K562 (cell line): ENCODE data around the gene ITSN2. TPM values are rescaled to one million over a fixed set of nuclear protein-coding genes. Genes with fewer than 3 reads are reported as not detected.

Source experiments
- ATAC-seq: fragments of 200-7000 bp; cut with Tn5 transposase; 3 replicates; pipeline ENCODE4 v1.9.1; 2020; ENCODE audit warnings: moderate library complexity
- BruUV-seq: library from RNA; stranded (reverse); fragments of 400-500 nt; replicated peaks from 2 replicates; lab custom pipeline; 2021; lab: Mats Ljungman, UMichigan
- CTCF ChIA-PET: fragments of 300-600 bp; formaldehyde crosslinking; extraction: SDS; loops from one replicate; lab custom pipeline; 2021; ENCODE audit warnings: low intra/inter-chr PET ratio; lab: Yijun Ruan, JAX
- POLR2A ChIA-PET: fragments of 300-600, 350-650 bp; sonication (Branson Sonifier 250); formaldehyde crosslinking; extraction: SDS; loops from one replicate; lab custom pipeline; 2021; ENCODE audit warnings: antibody characterized with exemption, inconsistent platforms; lab: Yijun Ruan, JAX
- DNase-seq, 4 experiments: peaks; one replicate each; pipeline versions ENCODE4 v3.0.0 to v3.0.0-alpha.2; 2011 to 2018; ENCODE audit warnings: low spot score in 3 of 4, mixed read lengths in 3 of 4; ENCODE audit errors: extremely low read depth in 1 of 4
- FAIRE-seq: peaks from 2 replicates; lab custom pipeline; 2011; peaks lifted over from hg19 to GRCh38; lab: Jason Lieb, UNC
- H2AFZ ChIP-seq: 2 replicates; pipeline ENCODE4 v1.6.0; 2011; ENCODE audit warnings: low read depth, low read length, control low read depth, inconsistent platforms
- H3K27ac ChIP-seq: fragments of 200-600 bp; 3 replicates; pipeline ENCODE4 v1.8.0; 2011; ENCODE audit warnings: low read depth, mild to moderate bottlenecking, control low read depth, inconsistent platforms, low read length, moderate library complexity, mixed read lengths; ENCODE audit errors: extremely low read depth
- H3K27me3 ChIP-seq, 2 experiments: fragments of 300-600 bp in 1 of 2; 2 replicates in 1 of 2; 3 replicates in 1 of 2; pipeline versions ENCODE4 v1.6.0 to v1.8.0; 2011; ENCODE audit warnings: inconsistent platforms in 2 of 2, low read length in 2 of 2, mild to moderate bottlenecking in 1 of 2, mixed read lengths in 1 of 2, moderate library complexity in 1 of 2; ENCODE audit not compliant: control insufficient read depth in 2 of 2, insufficient read depth in 2 of 2
- H3K36me3 ChIP-seq: fragments of 300-600 bp; 3 replicates; pipeline ENCODE4 v1.8.0; 2011; ENCODE audit warnings: mild to moderate bottlenecking, low read length, inconsistent platforms; ENCODE audit not compliant: control insufficient read depth, insufficient read depth
- H3K4me1 ChIP-seq, 2 experiments: fragments of 200-600 bp in 1 of 2; replicated peaks in 1 of 2; 2 replicates in 1 of 2; 3 replicates in 1 of 2; pipeline versions ENCODE4 v1.5.1 to v1.8.0; 2011; ENCODE audit warnings: inconsistent platforms in 2 of 2, low read length in 2 of 2, mild to moderate bottlenecking in 1 of 2, mixed read lengths in 1 of 2, moderate library complexity in 1 of 2; ENCODE audit not compliant: control insufficient read depth in 2 of 2, insufficient read depth in 2 of 2
- H3K4me2 ChIP-seq: 2 replicates; pipeline ENCODE4 v1.6.1; 2011; ENCODE audit warnings: low read length, control low read depth, inconsistent platforms, mixed read lengths; ENCODE audit not compliant: insufficient read depth
- H3K4me3 ChIP-seq: fragments of 200-600 bp; sonication (generic), shearing (Covaris generic); 2 replicates; pipeline ENCODE4 v1.5.1; 2016; ENCODE audit warnings: control low read depth, inconsistent platforms
- H3K79me2 ChIP-seq: fragments of 200-600 bp; 3 replicates; pipeline ENCODE4 v1.8.0; 2011; ENCODE audit warnings: low read length, inconsistent platforms; ENCODE audit not compliant: control insufficient read depth, insufficient read depth
- H3K9ac ChIP-seq, 2 experiments: 2 replicates each; pipeline versions ENCODE4 v1.6.0 to v1.6.1; 2011; ENCODE audit warnings: low read depth in 2 of 2, low read length in 2 of 2, control low read depth in 1 of 2, inconsistent platforms in 1 of 2, mild to moderate bottlenecking in 1 of 2, mixed read lengths in 1 of 2; ENCODE audit not compliant: insufficient read depth in 1 of 2
- H3K9me1 ChIP-seq: one replicate; pipeline ENCODE4 v1.6.0; 2011; ENCODE audit warnings: inconsistent platforms, mild to moderate bottlenecking, low read length, moderate library complexity; ENCODE audit not compliant: control insufficient read depth, insufficient read depth
- H3K9me3 ChIP-seq: replicated peaks from 2 replicates; pipeline ENCODE4 v1.5.1; 2011; ENCODE audit warnings: low read depth, low read length, inconsistent platforms; ENCODE audit not compliant: control insufficient read depth, insufficient read depth
- H4K20me1 ChIP-seq: replicated peaks from 2 replicates; pipeline ENCODE4 v1.6.1; 2011; ENCODE audit warnings: low read length, inconsistent platforms, mixed read lengths; ENCODE audit not compliant: control insufficient read depth, insufficient read depth
- ATF2 ChIP-seq: sonication (generic); formaldehyde crosslinking; IDR thresholded peaks from 2 replicates; pipeline ENCODE4 v1.8.1; 2022; ENCODE audit warnings: missing genetic modification reagents
- CBX3 ChIP-seq, 2 experiments: IDR thresholded peaks; 1 replicate in 1 of 2; 2 replicates in 1 of 2; pipeline ENCODE4 v1.6.1; 2012; ENCODE audit warnings: inconsistent platforms in 2 of 2, low read length in 2 of 2, borderline replicate concordance in 1 of 2, control low read depth in 1 of 2
- CCNT2 ChIP-seq: IDR thresholded peaks from 2 replicates; pipeline ENCODE4 v1.6.1; 2011; ENCODE audit warnings: borderline replicate concordance, low read depth, mild to moderate bottlenecking, moderate library complexity, mixed read lengths, low read length; ENCODE audit not compliant: insufficient read length; ENCODE audit errors: extremely low read depth
- DNMT1 ChIP-seq: fragments of 450-650 bp; IDR thresholded peaks from 2 replicates; pipeline ENCODE4 v1.6.1; 2016; ENCODE audit warnings: antibody characterized with exemption, mild to moderate bottlenecking
- LARP7 ChIP-seq: fragments of 450-650 bp; IDR thresholded peaks from 2 replicates; pipeline ENCODE4 v1.6.1; 2016
- MLX ChIP-seq, 2 experiments: fragments of 450-650 bp in 1 of 2; sonication (generic) in 1 of 2; formaldehyde crosslinking; conservative IDR thresholded peaks; 2 replicates each; pipeline versions ENCODE4 v1.4.0 to v1.8.1; 2020 to 2022; ENCODE audit warnings: mild to moderate bottlenecking in 1 of 2, missing genetic modification reagents in 1 of 2
- POLR2A ChIP-seq: fragments of 450-650 bp; conservative IDR thresholded peaks from 2 replicates; pipeline ENCODE4 v1.6.1; 2016
- PTTG1 ChIP-seq: fragments of 450-650 bp; IDR thresholded peaks from 2 replicates; pipeline ENCODE4 v1.6.1; 2016; ENCODE audit warnings: low read depth, mild to moderate bottlenecking, missing genetic modification characterization, missing compliant biosample characterization
- SAP30 ChIP-seq: fragments of 200-600 bp; sonication (generic); IDR thresholded peaks from 2 replicates; pipeline ENCODE4 v1.6.1; 2012; ENCODE audit warnings: borderline replicate concordance, low read depth, mild to moderate bottlenecking, moderate library complexity, low read length, control low read depth, inconsistent platforms; ENCODE audit not compliant: insufficient read depth, poor library complexity, severe bottlenecking
- SP1 ChIP-seq: sonication (generic); formaldehyde crosslinking; IDR thresholded peaks from 2 replicates; pipeline ENCODE4 v1.8.1; 2022; ENCODE audit warnings: mild to moderate bottlenecking, missing genetic modification reagents
- TFE3 ChIP-seq: fragments of 450-650 bp; formaldehyde crosslinking; IDR thresholded peaks from 2 replicates; pipeline ENCODE4 v1.4.0; 2020; ENCODE audit warnings: mild to moderate bottlenecking, mixed read lengths
- TGIF2 ChIP-seq: sonication (generic); formaldehyde crosslinking; IDR thresholded peaks from 2 replicates; pipeline ENCODE4 v1.8.1; 2022; ENCODE audit warnings: mild to moderate bottlenecking, missing genetic modification reagents, moderate library complexity
- ZC3H8 ChIP-seq: fragments of 450-650 bp; IDR thresholded peaks from 2 replicates; pipeline ENCODE4 v1.6.1; 2017
- ZNF184 ChIP-seq: sonication (generic); formaldehyde crosslinking; IDR thresholded peaks from 2 replicates; pipeline ENCODE4 v1.5.0; 2020; ENCODE audit warnings: missing genetic modification reagents
- ZNF316 ChIP-seq: fragments of 450-650 bp; IDR thresholded peaks from 2 replicates; pipeline ENCODE4 v1.6.1; 2016
- ZNF830 ChIP-seq: fragments of 250-450 bp; sonication (Bioruptor Pico); IDR thresholded peaks from 2 replicates; pipeline ENCODE4 v1.5.0; 2021; ENCODE audit warnings: mild to moderate bottlenecking
- WGBS: fragments of 100-300 bp; shearing (Covaris generic); methylation state at CpG from one replicate; pipeline ENCODE4 v1.1.6; 2016; ENCODE audit warnings: low coverage, mixed read lengths; ENCODE audit not compliant: insufficient coverage; ENCODE audit errors: missing lambda C conversion rate; 5-methylcytosine and 5-hydroxymethylcytosine counted together
- in situ Hi-C: fragments of 300-500 bp; cut with MboI; formaldehyde crosslinking; loops from 4 replicates; pipeline ENCODE4 v1.15.0; 2018; ENCODE audit warnings: inconsistent platforms, mixed read lengths
- intact Hi-C: fragments of 100-400 bp; cut with micrococcal nuclease; formaldehyde crosslinking; loops from 2 replicates; pipeline ENCODE4 v1.14.2; 2022
- polyA plus RNA-seq, 8 experiments: library from polyadenylated mRNA; depleted of rRNA in 4 of 8; stranded (reverse) in 5 of 8; unstranded in 3 of 8; fragments of >200 nt; fragmentation: Nextera tagmentation in 2 of 8; fragmentation: Illumina TruSeq in 1 of 8; extraction: Ambion mirVana in 2 of 8; extraction: Trizol in 1 of 8; gene quantifications; 2 replicates each; pipeline versions ENCODE4 v1.2.1 to v1.2.3, GENCODE V29; 2011 to 2014; ENCODE audit warnings: inconsistent platforms in 1 of 8, missing spikeins in 1 of 8
- total RNA-seq, 7 experiments: library from RNA; depleted of rRNA in 6 of 7; stranded (reverse); fragments of >200 nt in 6 of 7; fragmentation: Illumina TruSeq in 2 of 7; extraction: Trizol in 2 of 7; gene quantifications; 2 replicates each; pipeline versions ENCODE4 v1.2.1 to v1.2.3, GENCODE V29; 2011 to 2021; ENCODE audit warnings: low replicate concordance in 1 of 7
- TF ChIP-seq, protein P1 (sequence below): IDR thresholded peaks from 2 replicates; pipeline ENCODE4 v1.6.1; 2014; ENCODE audit warnings: antibody characterized with exemption

ITSN2 gene
- total and polyA plus RNA-seq, 9 of the 15 experiments (the other 6 are each of a cell fraction or from before 2014, with no cell fraction given): 6.6 to 19.9 (median 15.2) TPM

GRCh38 chr2:24334245-24334633 lies 26.1 kb downstream of the ITSN2 start:
- H3K79me2 ChIP-seq: peaks cover 2% of the 10 kb centered on the region
- H3K9me3 ChIP-seq: no peaks in the 10 kb centered on the region
- in situ Hi-C loops (no loop called here), intact Hi-C loops (no loop called here)
- no peak for FAIRE-seq
- no peak overlapping the region for H3K4me3 ChIP-seq
- no peaks in the 10 kb centered on the region for H3K27me3 ChIP-seq
- ChIA-PET CTCF (no interaction called here), POLR2A (no interaction called here)
- no peak for ATAC-seq
- H3K4me1 ChIP-seq: peaks cover 0 to 21% of the 10 kb centered on the region in 2 experiments; a peak in 3 of 5 replicates
- H3K9ac ChIP-seq: no peak overlapping the region
- TF ChIP-seq CCNT2 (no peak), PTTG1 (tag) (no peak), POLR2A (no peak), SP1 (no peak), ZNF184 (CRISPR knock-in tag) (no peak), LARP7 (no peak), ZNF316 (no peak), ZC3H8 (no peak), ZNF830 (CRISPR knock-in tag) (no peak), TFE3 (CRISPR knock-in tag) (no peak), CBX3 (IDR thresholded peaks at IDR 0.05; ENCODE audit: borderline replicate concordance in 1 of 2, low read length in 2 of 2) (no peak), TGIF2 (no peak), SAP30 (no peak), MLX (CRISPR knock-in tag; conservative IDR thresholded peaks at IDR 0.05) (no peak), ATF2 (CRISPR knock-in tag) (no peak), DNMT1 (no peak)
- TF ChIP-seq, protein P1, sequence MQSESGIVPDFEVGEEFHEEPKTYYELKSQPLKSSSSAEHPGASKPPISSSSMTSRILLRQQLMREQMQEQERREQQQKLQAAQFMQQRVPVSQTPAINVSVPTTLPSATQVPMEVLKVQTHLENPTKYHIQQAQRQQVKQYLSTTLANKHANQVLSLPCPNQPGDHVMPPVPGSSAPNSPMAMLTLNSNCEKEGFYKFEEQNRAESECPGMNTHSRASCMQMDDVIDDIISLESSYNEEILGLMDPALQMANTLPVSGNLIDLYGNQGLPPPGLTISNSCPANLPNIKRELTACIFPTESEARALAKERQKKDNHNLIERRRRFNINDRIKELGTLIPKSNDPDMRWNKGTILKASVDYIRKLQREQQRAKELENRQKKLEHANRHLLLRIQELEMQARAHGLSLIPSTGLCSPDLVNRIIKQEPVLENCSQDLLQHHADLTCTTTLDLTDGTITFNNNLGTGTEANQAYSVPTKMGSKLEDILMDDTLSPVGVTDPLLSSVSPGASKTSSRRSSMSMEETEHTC: no peak
- H3K36me3 ChIP-seq: no peaks in the 10 kb centered on the region
- no peak overlapping the region for H3K4me2 ChIP-seq
- 69% methylated on average over 8 of the region's 9 CpGs for WGBS
- no peak overlapping the region for H2AFZ ChIP-seq
- no TSS peak for BruUV-seq
- H3K27ac ChIP-seq: no peak overlapping the region
- DNase-seq: no peak
- no peaks in the 10 kb centered on the region for H3K9me1 ChIP-seq
- H4K20me1 ChIP-seq: no peaks in the 10 kb centered on the region; the same call in none of the 2 replicates
